ENCODE results near the gene MGRN1.

- TF ChIP-seq CTCF (IDR thresholded peaks at IDR 0.05) (peak; percentile 3 to 42), POLR2AphosphoS5 (IDR thresholded peaks at IDR 0.05) (no peak), POLR2A (IDR thresholded peaks at IDR 0.05) (no peak)
Observed at GRCh38 chr16:4682616-4683254, 58.1 kb downstream of the MGRN1 start.
